K562 (cell line): ENCODE measurements around the gene ABR. TPM values are rescaled to one million over a fixed set of nuclear protein-coding genes. Genes with fewer than 3 reads are reported as not detected.

ENCODE experiments used
- ADNP ChIP-seq: fragments of 200-800 bp; sonication (Bioruptor generic); IDR thresholded peaks from 2 replicates; pipeline ENCODE4 v1.6.1; 2016; ENCODE audit warnings: missing genetic modification characterization, missing compliant biosample characterization
- ASH1L ChIP-seq: fragments of 450-650 bp; IDR thresholded peaks from 2 replicates; pipeline ENCODE4 v1.6.1; 2018; ENCODE audit warnings: borderline replicate concordance, mild to moderate bottlenecking, low read depth; ENCODE audit not compliant: partially characterized antibody
- CBFA2T2 ChIP-seq: fragments of 450-650 bp; conservative IDR thresholded peaks from 2 replicates; pipeline ENCODE4 v1.6.1; 2017; ENCODE audit warnings: mild to moderate bottlenecking
- CHD4 ChIP-seq: fragments of 200-600 bp; sonication (generic); IDR thresholded peaks from 3 replicates; pipeline ENCODE4 v1.6.1; 2012; ENCODE audit warnings: low read depth, mild to moderate bottlenecking, mixed read lengths, low read length, inconsistent platforms; ENCODE audit not compliant: insufficient read depth, insufficient replicate concordance, poor library complexity, severe bottlenecking
- CTBP1 ChIP-seq: fragments of 450-650 bp; IDR thresholded peaks from 2 replicates; pipeline ENCODE4 v1.6.1; 2016; ENCODE audit warnings: borderline replicate concordance
- EGR1 ChIP-seq: fragments of 450-650 bp; conservative IDR thresholded peaks from 2 replicates; pipeline ENCODE4 v1.6.1; 2017; ENCODE audit warnings: mild to moderate bottlenecking
- EZH2 ChIP-seq: IDR thresholded peaks from 2 replicates; pipeline ENCODE4 v1.6.1; 2012; ENCODE audit warnings: low read depth, mild to moderate bottlenecking, inconsistent platforms, low read length, borderline replicate concordance
- FOXO4 ChIP-seq: fragments of 450-650 bp; formaldehyde crosslinking; IDR thresholded peaks from 2 replicates; pipeline ENCODE4 v1.4.0; 2020; ENCODE audit warnings: mild to moderate bottlenecking, moderate library complexity
- HDAC8 ChIP-seq: fragments of 450-650 bp; IDR thresholded peaks from 2 replicates; pipeline ENCODE4 v1.6.1; 2016; ENCODE audit warnings: mild to moderate bottlenecking, missing genetic modification characterization, moderate library complexity, missing compliant biosample characterization
- HNRNPLL ChIP-seq: fragments of 200-400 bp; formaldehyde crosslinking; IDR thresholded peaks from 2 replicates; pipeline ENCODE4 v1.6.1; 2017; ENCODE audit warnings: low read length, low read depth, mild to moderate bottlenecking; ENCODE audit not compliant: poor library complexity, severe bottlenecking
- KLF16 ChIP-seq: IDR thresholded peaks from 2 replicates; pipeline ENCODE4 v1.6.1; 2016; ENCODE audit warnings: antibody characterized with exemption
- MTA1 ChIP-seq: fragments of 450-650 bp; IDR thresholded peaks from 2 replicates; pipeline ENCODE4 v1.6.1; 2017; ENCODE audit warnings: borderline replicate concordance
- NFE2 ChIP-seq: IDR thresholded peaks from 2 replicates; pipeline ENCODE4 v1.6.1; 2014; ENCODE audit warnings: antibody characterized with exemption, low read depth
- NR3C1 ChIP-seq: sonication (generic); formaldehyde crosslinking; IDR thresholded peaks from 2 replicates; pipeline ENCODE4 v1.8.1; 2022; ENCODE audit warnings: missing genetic modification reagents
- PPARD ChIP-seq: fragments of 250-450 bp; sonication (Bioruptor Pico); IDR thresholded peaks from 2 replicates; pipeline ENCODE4 v1.8.0; 2022; ENCODE audit warnings: inconsistent platforms, mild to moderate bottlenecking, moderate library complexity
- SAFB ChIP-seq: fragments of 200-400 bp; formaldehyde crosslinking; IDR thresholded peaks from 2 replicates; pipeline ENCODE4 v1.6.1; 2017; ENCODE audit warnings: low read depth, low read length, borderline replicate concordance
- TARDBP ChIP-seq: fragments of 450-650 bp; IDR thresholded peaks from 2 replicates; pipeline ENCODE4 v1.6.1; 2016
- TOE1 ChIP-seq, 2 experiments: fragments of 450-650 bp in 1 of 2; sonication (generic) in 1 of 2; formaldehyde crosslinking in 1 of 2; IDR thresholded peaks; 2 replicates each; pipeline versions ENCODE4 v1.7.1 to v1.8.0; 2016 to 2022; ENCODE audit warnings: borderline replicate concordance in 2 of 2, mild to moderate bottlenecking in 2 of 2, antibody characterized with exemption in 1 of 2, inconsistent platforms in 1 of 2, low read depth in 1 of 2, missing genetic modification reagents in 1 of 2, moderate library complexity in 1 of 2
- USF1 ChIP-seq: sonication (generic); formaldehyde crosslinking; IDR thresholded peaks from 2 replicates; pipeline ENCODE4 v1.9.0; 2022; ENCODE audit warnings: mild to moderate bottlenecking, missing genetic modification reagents
- ZFPM2 ChIP-seq: fragments of 250-450 bp; sonication (Bioruptor Pico); IDR thresholded peaks from 2 replicates; pipeline ENCODE4 v1.5.1; 2022; ENCODE audit warnings: mild to moderate bottlenecking
- ZKSCAN3 ChIP-seq: fragments of 250-450 bp; sonication (Bioruptor Pico); IDR thresholded peaks from 2 replicates; pipeline ENCODE4 v1.4.0; 2020
- ZNF184 ChIP-seq: sonication (generic); formaldehyde crosslinking; IDR thresholded peaks from 2 replicates; pipeline ENCODE4 v1.5.0; 2020; ENCODE audit warnings: missing genetic modification reagents
- ZNF239 ChIP-seq: fragments of 250-450 bp; sonication (Bioruptor Pico); IDR thresholded peaks from 2 replicates; pipeline ENCODE4 v1.4.0; 2020; ENCODE audit warnings: mild to moderate bottlenecking
- ZNF561 ChIP-seq: fragments of 450-650 bp; formaldehyde crosslinking; conservative IDR thresholded peaks from 2 replicates; pipeline ENCODE4 v1.4.0; 2020; ENCODE audit warnings: mild to moderate bottlenecking, moderate library complexity
- ZNF740 ChIP-seq, 3 experiments: fragments of 200-800 bp in 1 of 3; sonication (Bioruptor generic) in 1 of 3; sonication (generic) in 1 of 3; formaldehyde crosslinking in 1 of 3; IDR thresholded peaks; 2 replicates each; pipeline versions ENCODE4 v1.6.1 to v1.8.0; 2016 to 2022; ENCODE audit warnings: mild to moderate bottlenecking in 2 of 3, missing compliant biosample characterization in 2 of 3, missing genetic modification characterization in 2 of 3, missing genetic modification reagents in 1 of 3
- polyA plus RNA-seq, 8 experiments: library from polyadenylated mRNA; depleted of rRNA in 4 of 8; stranded (reverse) in 5 of 8; unstranded in 3 of 8; fragments of >200 nt; fragmentation: Nextera tagmentation in 2 of 8; fragmentation: Illumina TruSeq in 1 of 8; extraction: Ambion mirVana in 2 of 8; extraction: Trizol in 1 of 8; gene quantifications; 2 replicates each; pipeline versions ENCODE4 v1.2.1 to v1.2.3, GENCODE V29; 2011 to 2014; ENCODE audit warnings: inconsistent platforms in 1 of 8, missing spikeins in 1 of 8
- total RNA-seq, 7 experiments: library from RNA; depleted of rRNA in 6 of 7; stranded (reverse); fragments of >200 nt in 6 of 7; fragmentation: Illumina TruSeq in 2 of 7; extraction: Trizol in 2 of 7; gene quantifications; 2 replicates each; pipeline versions ENCODE4 v1.2.1 to v1.2.3, GENCODE V29; 2011 to 2021; ENCODE audit warnings: low replicate concordance in 1 of 7

Gene ABR
- total and polyA plus RNA-seq, 9 of the 15 experiments (the other 6 are each of a cell fraction or from before 2014, with no cell fraction given): 0.07 to 1.6 (median 0.37) TPM; not detected in 1

- no peak for TF ChIP-seq FOXO4
- no peak for TF ChIP-seq EZH2
- TF ChIP-seq HNRNPLL: no peak
- TF ChIP-seq SAFB: no peak
- no peak for TF ChIP-seq ZNF740 (CRISPR knock-in tag; IDR thresholded peaks at IDR 0.05)
- no peak for TF ChIP-seq ZNF740 (tag; IDR thresholded peaks at IDR 0.05)
- no peak for TF ChIP-seq HDAC8 (tag)
- no peak for TF ChIP-seq ZNF561 (CRISPR knock-in tag)
- TF ChIP-seq USF1 (CRISPR knock-in tag): peak; percentile 85
- 0 out of 2 replicates have a peak, but pooled peaks have one; percentile 25 for TF ChIP-seq CBFA2T2
- no peak for TF ChIP-seq ZKSCAN3 (CRISPR knock-in tag)
- TF ChIP-seq NFE2: no peak
- TF ChIP-seq ZFPM2 (CRISPR knock-in tag): no peak
- no peak for TF ChIP-seq CTBP1
- peak; percentile 75 for TF ChIP-seq EGR1
- TF ChIP-seq CHD4: no peak
- TF ChIP-seq ZNF239 (CRISPR knock-in tag): no peak
- no peak for TF ChIP-seq KLF16
- no peak for TF ChIP-seq PPARD (CRISPR knock-in tag)
- no peak for TF ChIP-seq ADNP (tag)
- TF ChIP-seq NR3C1 (CRISPR knock-in tag): no peak
- TF ChIP-seq TOE1 (IDR thresholded peaks at IDR 0.05; ENCODE audit: borderline replicate concordance): peak; percentile 65; the same call in 1 of the 2 replicates
- no peak for TF ChIP-seq TOE1 (CRISPR knock-in tag; IDR thresholded peaks at IDR 0.05; ENCODE audit: borderline replicate concordance, low read depth)
- TF ChIP-seq MTA1: no peak
- TF ChIP-seq ZNF184 (CRISPR knock-in tag): no peak
- no peak for TF ChIP-seq ASH1L
- no peak for TF ChIP-seq TARDBP
Observed at GRCh38 chr17:1203111-1203966, 23.6 kb upstream of the ABR start (continued).
